Panc1 (cell line): ENCODE data around the gene RGMA.

ENCODE experiments used
- CTCF ChIP-seq: fragments of 450-650 bp; IDR thresholded peaks from 2 replicates; pipeline ENCODE4 v1.5.1; 2017; ENCODE audit warnings: mild to moderate bottlenecking
- POLR2AphosphoS5 ChIP-seq: IDR thresholded peaks from 2 replicates; pipeline ENCODE4 v1.6.1; 2012; ENCODE audit warnings: mild to moderate bottlenecking, low read depth, low read length, moderate library complexity
- REST ChIP-seq, 2 experiments: IDR thresholded peaks; 2 replicates each; pipeline ENCODE4 v1.6.1; 2011 to 2012; ENCODE audit warnings: low read depth in 2 of 2, control low read depth in 1 of 2, low read length in 1 of 2, mild to moderate bottlenecking in 1 of 2, moderate library complexity in 1 of 2; ENCODE audit not compliant: insufficient read depth in 1 of 2
- SIN3A ChIP-seq: IDR thresholded peaks from 2 replicates; pipeline ENCODE4 v1.6.1; 2012; ENCODE audit warnings: low read depth, mild to moderate bottlenecking, low read length, moderate library complexity, borderline replicate concordance; ENCODE audit not compliant: insufficient read depth
- TCF7L2 ChIP-seq: IDR thresholded peaks from 2 replicates; pipeline ENCODE4 v1.6.1; 2011; ENCODE audit warnings: mild to moderate bottlenecking, low read depth, low read length, inconsistent platforms

DNA sequence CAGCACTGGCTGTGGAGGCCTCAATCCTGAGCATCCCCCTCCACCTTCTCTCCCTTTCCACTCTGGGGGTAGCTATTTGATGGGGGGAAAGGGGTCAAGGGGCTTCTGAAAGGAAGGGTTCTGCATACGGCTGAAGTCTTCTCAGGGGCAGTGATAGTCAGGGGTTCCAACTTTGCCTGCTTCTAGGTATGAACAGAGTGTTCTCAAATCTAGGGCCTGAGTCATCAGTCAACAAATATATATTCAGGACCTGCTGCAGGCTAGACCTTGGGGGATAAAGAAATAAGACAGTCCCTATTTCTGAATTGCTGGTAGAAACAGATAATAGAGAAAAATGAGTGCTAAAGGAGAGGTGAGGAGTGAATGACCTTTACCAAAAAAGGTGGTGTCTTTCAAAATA lies 12.8 kb downstream of the RGMA start:
- TF ChIP-seq CTCF, result no peak
- TF ChIP-seq REST (IDR thresholded peaks at IDR 0.05; ENCODE audit: insufficient read depth in 1 of 2, low read depth in 2 of 2, low read length in 1 of 2), result no peak
- no peak for TF ChIP-seq POLR2AphosphoS5
- TF ChIP-seq SIN3A, result no peak
- no peak for TF ChIP-seq TCF7L2
